HepG2 (cell line): ENCODE data around the gene HMCN2. TPM values are rescaled to one million over a fixed set of nuclear protein-coding genes. Genes with fewer than 3 reads are reported as not detected.

Experiments
- CEBPG ChIP-seq: IDR thresholded peaks from 2 replicates; pipeline ENCODE4 v1.6.1; 2016
- CSRNP1 ChIP-seq: sonication (generic); formaldehyde crosslinking; IDR thresholded peaks from 2 replicates; pipeline ENCODE4 v1.8.1; 2023; ENCODE audit warnings: mild to moderate bottlenecking, missing genetic modification reagents
- E2F1 ChIP-seq: sonication (generic); formaldehyde crosslinking; IDR thresholded peaks from 2 replicates; pipeline ENCODE4 v1.5.0; 2020; ENCODE audit warnings: missing genetic modification reagents
- FOXM1 ChIP-seq: sonication (generic); formaldehyde crosslinking; IDR thresholded peaks from 2 replicates; pipeline ENCODE4 v1.5.0; 2020; ENCODE audit warnings: missing genetic modification reagents
- IRF1 ChIP-seq: sonication (generic); formaldehyde crosslinking; IDR thresholded peaks from 2 replicates; pipeline ENCODE4 v1.4.0; 2020; ENCODE audit warnings: low read depth, mild to moderate bottlenecking, missing genetic modification reagents
- PRDM15 ChIP-seq: sonication (generic); formaldehyde crosslinking; IDR thresholded peaks from 2 replicates; pipeline ENCODE4 v1.4.0; 2020; ENCODE audit warnings: missing genetic modification reagents
- SMAD3 ChIP-seq: sonication (generic); formaldehyde crosslinking; IDR thresholded peaks from 2 replicates; pipeline ENCODE4 v1.4.0; 2020; ENCODE audit warnings: missing genetic modification reagents
- ZBTB44 ChIP-seq: sonication (generic); formaldehyde crosslinking; IDR thresholded peaks from 2 replicates; pipeline ENCODE4 v1.4.0; 2020; ENCODE audit warnings: missing genetic modification reagents
- ZNF468 ChIP-seq: sonication (generic); formaldehyde crosslinking; IDR thresholded peaks from 2 replicates; pipeline ENCODE4 v1.8.0; 2022; ENCODE audit warnings: mild to moderate bottlenecking, moderate library complexity, missing genetic modification reagents
- ZNF550 ChIP-seq: sonication (generic); formaldehyde crosslinking; IDR thresholded peaks from 2 replicates; pipeline ENCODE4 v1.4.0; 2020; ENCODE audit warnings: mild to moderate bottlenecking, missing genetic modification reagents, borderline replicate concordance
- ZNF629 ChIP-seq: sonication (generic); formaldehyde crosslinking; conservative IDR thresholded peaks from 2 replicates; pipeline ENCODE4 v1.5.0; 2020; ENCODE audit warnings: missing genetic modification reagents
- ZNF674 ChIP-seq: sonication (generic); formaldehyde crosslinking; IDR thresholded peaks from 2 replicates; pipeline ENCODE4 v1.5.0; 2020; ENCODE audit warnings: low read depth, mild to moderate bottlenecking, missing genetic modification reagents
- polyA plus RNA-seq, 8 experiments: library from polyadenylated mRNA; depleted of rRNA in 3 of 8; stranded (reverse) in 7 of 8; unstranded in 1 of 8; fragments of >200 nt; fragmentation: Illumina TruSeq in 4 of 8; extraction: Trizol in 4 of 8; gene quantifications; 2 replicates each; pipeline versions ENCODE4 v1.2.1 to v1.2.3, GENCODE V29; 2011 to 2016; ENCODE audit warnings: low read depth in 4 of 8, missing spikeins in 1 of 8, mixed read lengths in 1 of 8; ENCODE audit not compliant: insufficient read depth in 1 of 8
- total RNA-seq, 5 experiments: library from RNA; depleted of rRNA; stranded (reverse); fragments of >200 nt; fragmentation: Illumina TruSeq; extraction: Trizol; gene quantifications; 2 replicates each; pipeline ENCODE4 v1.2.3, GENCODE V29; 2016; ENCODE audit warnings: low read depth in 1 of 5

Gene HMCN2
- total and polyA plus RNA-seq, 2 of the 13 experiments (the other 11 are each of a cell fraction or from before 2014, with no cell fraction given): 0.09 TPM; not detected in 1

- no peak for TF ChIP-seq ZBTB44 (CRISPR knock-in tag)
- TF ChIP-seq IRF1 (CRISPR knock-in tag): no peak
- TF ChIP-seq E2F1: no peak
- TF ChIP-seq PRDM15: no peak
- no peak for TF ChIP-seq ZNF629 (CRISPR knock-in tag)
- TF ChIP-seq ZNF674 (CRISPR knock-in tag): no peak
- TF ChIP-seq CSRNP1 (CRISPR knock-in tag): no peak
- no peak for TF ChIP-seq CEBPG (CRISPR knock-in tag)
- no peak for TF ChIP-seq ZNF550 (CRISPR knock-in tag)
- TF ChIP-seq ZNF468: no peak
- no peak for TF ChIP-seq SMAD3 (CRISPR knock-in tag)
- no peak for TF ChIP-seq FOXM1
These were observed 45.2 kb upstream of the HMCN2 start (continued) for GRCh38 chr9:130220352-130220751.
